LNCaP clone FGC (cell line): ENCODE measurements around the gene SPTLC1.

ENCODE experiments used
- DNase-seq: peaks from one replicate; pipeline ENCODE4 v3.0.0-alpha.2; 2011; ENCODE audit warnings: low read depth
- H3K4me3 ChIP-seq: 2 replicates; pipeline ENCODE4 v1.5.1; 2011; ENCODE audit warnings: mild to moderate bottlenecking, low read depth, low read length, control low read depth
- TF ChIP-seq, protein P1 (sequence below): IDR thresholded peaks from 2 replicates; pipeline ENCODE4 v1.5.1; 2012; ENCODE audit warnings: mild to moderate bottlenecking; ENCODE audit not compliant: control insufficient read depth, insufficient read depth; ENCODE audit errors: extremely low read depth

SPTLC1 gene

DNA sequence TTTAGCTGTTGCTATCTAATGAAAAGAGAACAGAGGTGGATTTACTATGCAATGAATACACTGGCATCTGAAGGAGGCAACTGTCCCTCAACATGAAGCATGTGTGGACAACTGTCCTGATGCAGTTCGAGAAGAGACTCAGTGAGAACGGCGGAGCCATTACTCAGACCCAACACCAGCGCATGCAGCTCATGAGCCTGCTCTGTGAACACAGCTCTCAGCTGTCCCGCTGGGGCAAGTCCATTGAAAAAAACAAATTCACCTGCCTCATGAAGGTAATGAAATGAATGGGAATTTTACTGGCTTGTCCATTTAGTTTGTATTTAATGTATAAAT is 78.8 kb downstream of the SPTLC1 start:
- DNase-seq, result no peak
- TF ChIP-seq, protein P1, sequence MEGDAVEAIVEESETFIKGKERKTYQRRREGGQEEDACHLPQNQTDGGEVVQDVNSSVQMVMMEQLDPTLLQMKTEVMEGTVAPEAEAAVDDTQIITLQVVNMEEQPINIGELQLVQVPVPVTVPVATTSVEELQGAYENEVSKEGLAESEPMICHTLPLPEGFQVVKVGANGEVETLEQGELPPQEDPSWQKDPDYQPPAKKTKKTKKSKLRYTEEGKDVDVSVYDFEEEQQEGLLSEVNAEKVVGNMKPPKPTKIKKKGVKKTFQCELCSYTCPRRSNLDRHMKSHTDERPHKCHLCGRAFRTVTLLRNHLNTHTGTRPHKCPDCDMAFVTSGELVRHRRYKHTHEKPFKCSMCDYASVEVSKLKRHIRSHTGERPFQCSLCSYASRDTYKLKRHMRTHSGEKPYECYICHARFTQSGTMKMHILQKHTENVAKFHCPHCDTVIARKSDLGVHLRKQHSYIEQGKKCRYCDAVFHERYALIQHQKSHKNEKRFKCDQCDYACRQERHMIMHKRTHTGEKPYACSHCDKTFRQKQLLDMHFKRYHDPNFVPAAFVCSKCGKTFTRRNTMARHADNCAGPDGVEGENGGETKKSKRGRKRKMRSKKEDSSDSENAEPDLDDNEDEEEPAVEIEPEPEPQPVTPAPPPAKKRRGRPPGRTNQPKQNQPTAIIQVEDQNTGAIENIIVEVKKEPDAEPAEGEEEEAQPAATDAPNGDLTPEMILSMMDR, result no peak
- H3K4me3 ChIP-seq, result no peak overlapping the region

- H3K4me3 ChIP-seq, result no peak overlapping the region
- TF ChIP-seq, protein P1, result no peak
- DNase-seq, result no peak
Measured at GRCh38 chr9:92035687-92036410, 79.4 kb downstream of the SPTLC1 start.

DNA sequence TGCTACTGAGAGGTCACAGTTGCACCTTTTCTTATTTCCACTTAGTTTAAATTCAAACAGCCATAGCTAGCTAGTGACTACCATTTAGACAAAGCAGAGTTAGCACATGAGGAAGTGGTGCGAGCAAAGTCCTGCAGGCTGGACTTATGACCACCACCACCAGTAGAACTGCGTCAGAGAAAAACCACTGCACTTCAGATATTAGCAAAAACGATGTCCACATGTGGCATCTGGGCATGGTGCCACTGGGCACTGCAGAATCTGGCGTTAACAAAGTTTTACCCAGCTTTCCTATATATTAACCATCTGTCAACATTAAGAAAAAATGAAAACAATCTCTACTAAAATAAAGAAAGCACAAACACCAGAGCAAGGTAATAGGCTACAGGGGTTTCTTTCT is 80.1 kb downstream of the SPTLC1 start:
- TF ChIP-seq, protein P1, result no peak
- no peak for DNase-seq

DNA sequence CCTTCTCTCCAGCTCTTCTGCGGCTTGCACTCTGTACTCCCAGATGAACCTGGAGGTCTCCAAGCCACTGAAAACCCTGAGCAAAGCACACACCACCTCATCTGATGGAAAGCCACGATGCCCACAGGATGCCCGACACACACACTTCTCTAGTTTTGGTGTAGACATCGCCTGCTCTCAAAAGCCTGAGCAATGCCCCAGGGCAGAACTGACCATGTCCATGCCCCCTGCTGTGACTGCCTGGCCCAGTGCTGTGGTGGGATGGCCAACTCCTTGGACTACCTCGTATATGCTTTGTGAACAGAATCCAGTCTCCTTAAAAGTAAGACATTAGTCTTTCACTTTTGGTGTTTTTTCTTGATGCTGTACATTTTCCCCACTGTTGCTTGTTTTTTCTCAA is 81.2 kb downstream of the SPTLC1 start:
- no peak overlapping the region for H3K4me3 ChIP-seq
- DNase-seq, result no peak
- TF ChIP-seq, protein P1, result no peak

More for the DNA sequence above, 80.1 kb downstream of the SPTLC1 start:
- H3K4me3 ChIP-seq, result no peak overlapping the region

- TF ChIP-seq, protein P1, result no peak
- no peak for DNase-seq
- H3K4me3 ChIP-seq, result no peak overlapping the region
Measured at GRCh38 chr9:92033307-92033706, 81.9 kb downstream of the SPTLC1 start.

DNA sequence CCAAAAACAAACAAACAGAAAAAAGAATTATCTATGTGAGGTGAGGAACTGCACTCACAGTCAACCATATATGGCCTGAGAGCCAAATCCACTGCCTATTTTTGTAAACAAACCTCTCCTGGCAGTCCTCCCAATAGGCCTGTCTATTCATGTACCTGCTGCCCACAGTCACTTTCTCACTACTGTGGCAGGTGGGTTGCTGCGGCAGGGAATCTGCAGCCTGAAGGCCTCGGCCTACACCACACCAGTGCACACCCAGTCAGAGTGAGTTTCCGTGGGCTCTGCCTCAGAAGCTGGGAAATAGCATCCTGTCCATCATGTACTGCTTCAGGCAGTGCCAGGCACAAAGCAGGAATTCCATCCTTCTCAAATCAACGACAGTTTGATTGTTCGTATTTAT is 82.3 kb downstream of the SPTLC1 start:
- H3K4me3 ChIP-seq, result no peak overlapping the region
- no peak for DNase-seq
- TF ChIP-seq, protein P1, result no peak

DNA sequence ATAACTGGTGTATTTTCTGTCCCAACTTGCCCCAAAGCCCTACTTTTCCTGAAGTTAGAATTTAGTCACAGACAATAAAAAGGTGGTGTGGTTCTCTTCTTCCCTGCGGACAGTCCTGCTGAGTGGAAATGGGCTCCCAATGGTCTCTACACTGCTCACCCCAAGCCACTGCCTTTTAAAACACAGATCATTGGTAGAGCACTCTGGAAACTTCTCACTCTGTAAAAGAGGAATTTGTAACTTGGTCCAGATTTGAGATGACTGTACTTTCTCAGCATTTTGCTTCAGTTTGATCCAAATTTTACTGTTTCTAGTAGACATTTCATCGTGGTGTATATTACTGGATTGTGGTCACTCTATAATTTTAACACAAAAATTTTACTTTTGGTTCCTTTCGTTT is 84.8 kb downstream of the SPTLC1 start:
- DNase-seq, result no peak
- no peak overlapping the region for H3K4me3 ChIP-seq
- TF ChIP-seq, protein P1, result no peak
